ENCODE measurements around the gene DDIT4.
A peak's percentile ranks its signal among the peaks of the same experiment; 100 is the strongest.
"Not testable (repeated sequence)": the region's sequence is repeated elsewhere in the genome, so short reads cannot be mapped to it uniquely, and the experiment has no call there.

The DDIT4 gene

DNA sequence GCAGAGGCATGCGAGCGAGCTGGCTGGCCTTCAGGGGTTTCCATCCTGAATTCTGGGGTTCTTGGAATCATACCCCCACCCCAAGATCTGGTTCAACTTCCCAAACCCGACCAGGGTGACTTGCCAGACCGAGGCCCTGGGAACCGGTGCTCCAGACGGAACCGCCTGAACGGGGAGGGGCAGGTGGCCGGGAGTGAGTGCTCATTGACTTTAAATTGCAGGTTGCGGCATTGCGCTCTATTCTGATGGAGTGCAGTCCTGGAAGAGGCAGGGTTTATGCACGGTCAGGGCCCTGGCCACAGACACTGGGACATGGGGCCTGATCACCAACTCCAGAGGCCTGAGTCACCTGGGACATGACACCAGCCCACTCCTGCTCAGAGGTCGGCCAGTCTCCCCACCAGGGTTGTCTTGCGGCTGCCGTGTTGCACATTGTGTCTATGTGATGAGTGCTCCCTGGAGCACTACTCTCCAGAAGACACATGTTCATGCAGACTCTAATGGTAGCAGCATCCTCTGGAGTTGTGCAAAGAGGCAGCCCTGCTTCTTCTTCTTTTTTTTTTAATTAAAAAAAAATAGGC is 5.8 kb upstream of the DDIT4 start:
- no peak for DNase-seq

DNA sequence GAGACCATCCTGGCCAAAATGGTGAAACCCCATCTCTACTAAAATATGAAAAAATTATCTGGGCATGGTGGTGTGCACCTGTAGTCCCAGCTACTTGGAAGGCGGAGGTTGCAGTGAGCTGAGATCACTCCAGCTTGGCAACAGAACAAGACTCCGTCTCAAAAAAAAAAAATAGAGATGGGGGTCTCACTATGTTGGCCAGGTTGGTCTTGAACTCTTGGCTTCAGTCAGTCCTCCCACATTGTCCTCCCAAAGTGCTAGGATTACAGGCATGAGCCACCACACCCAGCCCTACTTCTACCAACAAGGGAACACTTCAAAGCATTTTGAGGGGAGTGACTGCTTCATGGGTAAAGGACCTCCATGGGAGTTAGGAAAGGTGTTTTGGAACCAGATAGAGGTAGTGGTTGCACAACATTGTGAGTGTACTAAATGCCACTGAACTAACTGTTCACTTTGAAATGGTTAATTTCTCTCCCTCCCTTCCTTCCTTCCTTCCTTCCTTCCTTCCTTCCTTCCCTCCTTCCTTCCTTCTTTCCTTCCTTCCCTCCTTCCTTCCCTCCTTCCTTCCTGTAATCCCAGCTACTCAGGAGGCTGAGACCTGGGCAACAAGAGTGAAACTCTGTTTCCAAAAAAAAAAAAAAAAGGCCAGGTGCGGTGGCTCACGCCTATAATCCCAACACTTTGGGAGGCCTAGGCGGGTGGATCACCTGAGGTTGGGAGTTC is 5.1 kb upstream of the DDIT4 start:
- not testable (repeated sequence) for DNase-seq

DNA sequence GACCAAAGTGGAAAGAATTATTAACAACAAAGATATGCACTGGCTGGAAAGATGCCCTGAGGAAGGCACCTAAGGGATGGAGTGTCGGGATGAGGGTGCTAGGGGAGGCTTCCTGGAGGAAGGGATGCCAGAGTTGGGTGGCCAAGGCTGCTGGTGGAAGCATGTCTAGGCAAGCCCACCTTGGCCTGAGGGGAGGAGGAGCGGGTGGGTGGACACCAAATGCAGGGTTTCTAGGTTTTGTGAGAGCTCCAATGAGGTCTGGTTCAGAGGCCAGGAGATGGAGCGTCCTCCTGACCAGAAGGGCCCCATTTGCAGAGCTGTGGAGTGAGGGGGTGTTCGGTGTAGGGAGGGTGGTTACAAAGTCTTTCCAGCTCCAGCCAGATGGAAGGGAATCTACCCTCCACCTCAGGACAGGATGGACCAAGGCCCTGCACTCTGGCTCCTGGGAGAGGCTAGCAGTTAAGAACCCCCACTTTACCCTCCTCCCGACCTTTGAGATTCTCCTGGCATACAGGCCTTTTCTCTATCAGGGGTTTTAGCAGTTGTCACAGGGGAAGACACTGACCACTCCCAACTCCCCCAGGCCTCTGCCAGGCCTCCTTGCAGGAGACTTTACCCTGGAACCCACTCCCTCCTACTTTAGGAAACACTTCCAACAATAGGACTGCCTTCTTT is 3.0 kb upstream of the DDIT4 start:
- DNase-seq = no peak

DNA sequence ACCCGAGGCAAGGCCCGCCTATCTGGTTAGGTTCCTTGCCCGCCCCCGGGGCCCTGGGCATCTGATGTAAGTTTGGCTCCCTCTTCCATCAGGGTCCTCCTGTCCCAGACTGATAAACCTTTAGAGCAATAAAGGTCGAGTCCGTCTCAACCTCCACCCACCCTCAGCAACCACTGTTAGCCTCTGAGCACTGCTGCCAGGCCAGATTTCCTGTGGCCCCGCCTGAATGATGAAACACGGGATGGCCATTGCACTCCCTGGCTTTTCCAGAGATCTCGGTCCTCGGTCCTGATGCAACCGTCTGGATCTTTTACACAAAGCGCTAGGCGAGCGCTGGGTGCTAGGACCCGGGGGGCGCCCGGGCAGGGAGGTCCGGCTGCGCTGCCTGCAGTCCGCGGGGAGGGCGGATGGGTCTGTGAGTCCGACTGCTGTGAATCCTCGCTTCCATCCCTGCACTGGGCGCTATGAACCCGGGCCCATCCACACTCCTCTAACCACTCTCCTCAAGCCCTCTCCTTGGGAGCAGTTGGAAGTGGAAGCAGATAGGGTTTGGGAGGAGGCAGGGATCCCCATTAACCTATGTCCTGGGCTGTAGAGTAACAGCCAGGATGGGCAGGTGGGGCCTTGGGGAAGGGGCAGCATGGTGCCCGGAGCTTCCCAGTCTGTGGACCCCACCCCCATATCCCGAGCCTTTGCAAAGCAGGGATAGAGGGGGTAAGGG is 875 bp upstream of the DDIT4 start:
- peak; percentile 75 to 80 for DNase-seq

DNA sequence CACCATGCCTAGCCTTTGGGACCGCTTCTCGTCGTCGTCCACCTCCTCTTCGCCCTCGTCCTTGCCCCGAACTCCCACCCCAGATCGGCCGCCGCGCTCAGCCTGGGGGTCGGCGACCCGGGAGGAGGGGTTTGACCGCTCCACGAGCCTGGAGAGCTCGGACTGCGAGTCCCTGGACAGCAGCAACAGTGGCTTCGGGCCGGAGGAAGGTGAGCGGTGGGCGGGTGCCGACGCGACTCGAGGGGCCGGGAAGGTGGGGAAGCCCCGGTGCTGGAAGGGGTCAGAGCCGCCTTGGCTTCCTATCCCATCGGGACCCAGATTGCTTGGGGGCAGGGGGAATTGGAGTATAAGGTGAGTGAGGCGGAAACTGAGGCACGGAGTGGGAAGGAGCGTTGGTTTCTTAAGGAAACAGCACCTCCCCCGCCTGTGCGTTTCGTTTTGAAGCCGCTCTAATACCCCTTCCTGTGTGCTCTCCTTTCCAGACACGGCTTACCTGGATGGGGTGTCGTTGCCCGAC is 547 bp downstream of the DDIT4 start:
- DNase-seq = no peak

DNA sequence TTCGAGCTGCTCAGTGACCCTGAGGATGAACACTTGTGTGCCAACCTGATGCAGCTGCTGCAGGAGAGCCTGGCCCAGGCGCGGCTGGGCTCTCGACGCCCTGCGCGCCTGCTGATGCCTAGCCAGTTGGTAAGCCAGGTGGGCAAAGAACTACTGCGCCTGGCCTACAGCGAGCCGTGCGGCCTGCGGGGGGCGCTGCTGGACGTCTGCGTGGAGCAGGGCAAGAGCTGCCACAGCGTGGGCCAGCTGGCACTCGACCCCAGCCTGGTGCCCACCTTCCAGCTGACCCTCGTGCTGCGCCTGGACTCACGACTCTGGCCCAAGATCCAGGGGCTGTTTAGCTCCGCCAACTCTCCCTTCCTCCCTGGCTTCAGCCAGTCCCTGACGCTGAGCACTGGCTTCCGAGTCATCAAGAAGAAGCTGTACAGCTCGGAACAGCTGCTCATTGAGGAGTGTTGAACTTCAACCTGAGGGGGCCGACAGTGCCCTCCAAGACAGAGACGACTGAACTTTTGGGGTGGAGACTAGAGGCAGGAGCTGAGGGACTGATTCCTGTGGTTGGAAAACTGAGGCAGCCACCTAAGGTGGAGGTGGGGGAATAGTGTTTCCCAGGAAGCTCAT is 1.1 kb downstream of the DDIT4 start:
- no peak for DNase-seq

DNA sequence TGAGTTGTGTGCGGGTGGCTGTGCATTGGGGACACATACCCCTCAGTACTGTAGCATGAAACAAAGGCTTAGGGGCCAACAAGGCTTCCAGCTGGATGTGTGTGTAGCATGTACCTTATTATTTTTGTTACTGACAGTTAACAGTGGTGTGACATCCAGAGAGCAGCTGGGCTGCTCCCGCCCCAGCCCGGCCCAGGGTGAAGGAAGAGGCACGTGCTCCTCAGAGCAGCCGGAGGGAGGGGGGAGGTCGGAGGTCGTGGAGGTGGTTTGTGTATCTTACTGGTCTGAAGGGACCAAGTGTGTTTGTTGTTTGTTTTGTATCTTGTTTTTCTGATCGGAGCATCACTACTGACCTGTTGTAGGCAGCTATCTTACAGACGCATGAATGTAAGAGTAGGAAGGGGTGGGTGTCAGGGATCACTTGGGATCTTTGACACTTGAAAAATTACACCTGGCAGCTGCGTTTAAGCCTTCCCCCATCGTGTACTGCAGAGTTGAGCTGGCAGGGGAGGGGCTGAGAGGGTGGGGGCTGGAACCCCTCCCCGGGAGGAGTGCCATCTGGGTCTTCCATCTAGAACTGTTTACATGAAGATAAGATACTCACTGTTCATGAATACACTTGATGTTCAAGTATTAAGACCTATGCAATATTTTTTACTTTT is 1.8 kb downstream of the DDIT4 start:
- DNase-seq = no peak

DNA sequence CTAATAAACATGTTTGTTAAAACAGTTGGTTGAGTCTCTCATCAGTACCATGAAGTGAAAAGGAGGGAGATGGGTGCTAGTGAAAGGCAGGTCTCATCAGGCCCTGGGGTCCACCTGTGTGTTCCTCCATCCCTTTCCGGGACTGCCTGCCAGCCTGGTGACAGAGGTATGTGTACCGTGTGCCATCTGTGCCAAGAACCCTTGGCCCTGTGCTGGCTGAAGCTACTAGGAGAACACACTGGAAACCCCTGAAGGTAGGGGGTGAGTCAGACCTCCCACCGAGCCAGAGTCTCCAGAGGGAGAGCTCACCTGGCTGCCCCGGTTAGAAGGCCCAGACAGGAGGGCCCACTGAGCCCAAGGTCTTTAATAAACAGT is 2.3 kb downstream of the DDIT4 start:
- DNase-seq = no peak

DNA sequence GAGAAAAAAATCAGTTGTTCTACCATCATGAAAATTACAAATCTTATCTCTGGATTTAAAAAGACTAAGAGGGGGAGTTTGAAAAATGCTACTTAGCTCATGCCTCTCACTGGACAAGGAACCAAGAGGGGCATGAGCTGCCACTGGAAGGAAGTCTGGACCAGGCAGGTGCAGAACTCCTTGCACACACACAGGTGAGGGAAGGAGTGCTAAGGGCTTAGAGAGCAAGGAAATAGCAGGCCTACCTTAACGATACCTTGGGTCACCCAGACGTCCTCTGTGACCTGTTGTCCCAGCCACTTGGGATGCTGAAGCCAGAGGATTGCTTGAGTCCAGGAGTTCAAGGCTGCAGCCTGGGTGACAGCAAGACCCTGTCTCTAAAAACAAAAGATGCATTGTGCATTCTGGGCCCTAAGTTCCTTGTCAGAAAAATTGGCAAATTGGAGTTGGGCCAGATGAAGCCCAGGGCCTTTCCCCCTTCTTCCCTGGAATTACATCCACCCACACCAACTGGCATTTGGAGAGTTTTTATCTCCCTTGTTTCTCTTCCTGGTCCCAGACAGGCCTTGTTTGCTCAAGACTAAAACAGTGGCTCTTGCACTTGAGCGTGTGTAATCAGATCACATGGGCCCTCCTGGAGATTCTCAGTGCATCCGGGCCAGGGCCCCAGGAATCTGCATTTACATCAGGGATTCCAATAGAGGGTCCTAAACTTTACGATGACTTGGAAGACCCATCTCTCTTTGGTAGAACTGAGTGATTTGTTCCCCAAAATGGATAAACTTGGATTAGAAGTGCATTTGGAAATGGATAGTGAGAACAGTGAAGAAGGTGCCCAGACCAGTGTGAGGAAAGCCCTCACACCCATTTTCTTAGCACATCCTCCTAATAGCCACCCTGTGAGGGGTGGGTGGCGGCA is 3.0 kb downstream of the DDIT4 start:
- no peak for DNase-seq

DNA sequence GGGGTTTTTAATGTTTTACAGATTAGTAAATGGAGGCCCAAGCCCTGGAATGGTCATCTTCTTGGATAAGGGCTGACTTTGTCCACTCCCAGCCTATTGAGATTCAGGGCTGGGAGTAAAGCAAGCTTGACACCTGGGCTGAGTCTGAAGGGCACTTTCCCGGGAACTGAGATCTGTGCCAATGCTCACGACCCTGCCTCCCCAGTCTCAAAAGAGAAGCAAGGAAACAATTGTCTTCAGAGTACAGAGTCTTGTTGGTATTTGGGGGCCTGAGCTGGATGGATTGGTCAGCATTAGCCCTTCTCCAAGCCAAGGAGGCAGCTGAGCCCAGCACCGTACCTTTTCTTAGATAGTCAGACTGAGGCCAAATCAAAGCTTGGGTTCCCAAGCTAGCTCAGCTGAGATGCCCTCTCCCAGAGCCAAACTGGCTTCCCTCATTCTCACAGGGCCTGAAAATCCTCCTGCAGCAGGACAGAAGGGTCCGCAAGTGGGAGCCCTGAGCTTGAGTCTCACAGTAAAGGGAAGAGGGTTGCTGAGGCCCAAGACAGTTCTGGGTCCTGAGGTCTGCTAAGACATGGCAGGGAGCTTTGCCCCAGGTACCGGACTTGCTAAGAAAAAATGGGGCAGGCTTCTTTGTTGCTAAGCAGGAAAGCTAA is 3.7 kb downstream of the DDIT4 start:
- no peak for DNase-seq

DNA sequence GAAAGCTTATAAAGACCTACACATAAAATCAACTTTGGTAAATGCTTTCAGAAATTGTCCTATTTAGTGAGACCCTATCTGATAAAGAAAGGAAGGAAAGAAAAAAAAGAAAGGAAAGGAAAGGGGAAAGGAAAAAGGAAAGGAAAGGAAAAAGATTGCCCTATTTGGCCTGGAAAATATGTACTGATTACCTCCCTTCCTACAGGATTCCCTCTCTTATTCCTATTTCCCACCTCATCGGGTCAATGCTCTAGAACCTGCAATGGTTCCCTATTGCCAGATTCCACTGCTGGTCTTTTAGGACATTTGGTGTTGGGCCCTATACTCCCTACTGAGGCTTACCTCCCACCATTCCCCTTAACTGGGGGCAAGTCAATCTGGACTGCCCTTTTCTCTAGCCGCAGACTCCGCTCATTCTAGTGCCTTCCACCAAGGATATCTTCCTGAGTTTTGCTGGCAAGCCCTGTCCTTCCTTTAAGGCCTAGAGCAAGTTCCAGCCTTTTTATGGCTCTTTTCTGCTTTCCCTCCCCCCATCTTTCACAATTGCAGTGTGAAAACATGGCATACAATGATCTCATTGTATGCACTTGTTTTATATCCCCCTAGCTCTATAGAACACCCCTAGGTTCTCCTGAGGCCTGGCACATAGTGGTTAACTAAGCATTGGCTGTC is 4.4 kb downstream of the DDIT4 start:
- DNase-seq = no peak

DNA sequence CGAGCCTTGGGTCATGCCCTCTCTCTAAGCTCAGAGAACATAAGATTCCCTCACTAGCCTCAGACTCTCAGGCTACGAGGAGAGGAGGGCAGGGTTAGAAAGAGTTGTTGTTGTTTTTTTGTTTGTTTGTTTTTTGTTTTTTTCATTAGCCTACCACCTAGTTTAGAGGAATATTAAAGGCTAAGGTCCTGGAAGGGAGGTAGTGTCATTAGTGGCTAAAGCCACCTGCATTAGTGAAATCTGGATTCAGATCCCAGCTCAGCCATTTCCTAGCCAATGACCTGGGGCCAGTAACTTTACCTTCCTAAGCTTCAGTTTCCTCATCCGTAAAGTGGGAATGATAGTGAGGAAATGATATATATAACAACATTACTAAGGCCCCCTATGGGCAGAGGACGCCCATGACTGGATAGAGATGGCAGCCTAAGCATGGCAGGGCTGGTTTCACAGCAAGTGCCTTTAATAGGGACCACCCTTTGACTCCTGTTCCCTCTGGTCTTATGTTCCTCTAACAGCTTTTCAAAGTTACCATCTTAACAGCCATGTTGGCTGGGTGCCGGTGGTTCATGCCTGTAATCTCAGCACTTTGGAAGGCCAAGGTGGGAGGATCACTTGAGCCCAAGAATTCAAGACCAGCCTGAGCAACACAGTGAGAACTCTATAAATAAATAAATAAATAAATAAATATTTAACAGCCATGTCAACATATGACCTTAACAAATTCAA is 5.1 kb downstream of the DDIT4 start:
- DNase-seq = no peak

DNA sequence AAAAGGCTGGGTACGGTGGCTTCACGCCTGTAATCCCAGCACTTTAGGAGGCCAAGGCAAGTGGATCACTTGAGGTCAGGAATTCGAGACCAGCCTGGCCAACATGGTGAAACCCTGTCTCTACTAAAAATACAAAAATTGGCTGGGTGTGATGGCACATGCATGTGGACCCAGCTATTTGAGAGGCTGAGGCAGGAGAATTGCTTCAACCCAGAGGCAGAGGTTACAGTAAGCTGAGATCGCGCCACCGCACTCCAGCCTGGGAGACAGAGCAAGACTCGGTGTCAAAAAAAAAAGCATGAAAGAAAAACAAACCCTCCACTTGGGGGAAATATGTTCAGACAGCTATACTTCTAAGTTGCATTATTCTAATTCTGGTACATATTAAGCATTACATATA is 5.9 kb downstream of the DDIT4 start:
- not testable (repeated sequence) for DNase-seq

DNA sequence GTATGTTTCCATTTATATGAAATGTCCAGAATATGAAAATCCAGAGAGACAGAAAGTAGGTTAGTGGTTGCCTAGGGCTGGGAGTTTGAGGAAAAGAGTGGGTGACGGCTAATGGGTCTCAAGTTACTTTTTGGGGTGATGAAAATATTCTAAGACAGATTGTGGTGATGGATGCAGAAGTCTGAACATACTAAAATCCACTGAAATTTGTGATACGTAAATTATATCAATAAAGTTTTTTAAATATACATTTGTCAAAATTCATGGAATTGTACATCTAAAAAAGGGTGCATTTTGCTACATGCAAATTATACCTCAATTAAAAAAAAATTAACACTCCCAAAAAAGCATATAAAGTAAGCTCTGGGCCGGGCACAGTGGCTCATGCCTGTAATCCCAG is 9.4 kb downstream of the DDIT4 start:
- DNase-seq = no peak

DNA sequence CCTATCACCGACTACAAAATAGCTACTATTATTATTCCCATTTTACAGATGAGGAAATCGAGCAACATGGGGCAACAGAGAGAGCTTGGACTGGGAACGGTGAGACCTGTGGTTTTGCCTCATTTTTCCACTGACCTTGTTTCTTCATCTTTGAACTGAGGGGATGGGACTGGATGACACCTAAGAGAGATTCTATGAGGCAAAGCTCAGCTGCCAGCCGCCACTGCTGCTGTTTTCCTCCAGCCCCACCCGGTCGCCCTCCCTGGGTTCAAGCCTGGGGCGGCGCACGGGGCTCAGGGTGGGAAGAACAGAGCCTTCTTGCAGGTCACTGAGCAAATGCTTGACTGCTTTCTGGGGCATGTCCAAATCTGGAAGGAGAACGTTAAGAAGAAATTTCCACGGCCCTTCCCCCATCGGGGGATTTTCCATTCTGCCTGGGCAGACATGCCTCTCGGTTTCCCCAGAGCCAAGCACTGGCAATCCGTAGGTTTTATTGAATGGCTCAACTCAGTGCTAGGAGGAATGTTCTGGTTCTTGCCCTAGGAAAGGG is 12.3 kb downstream of the DDIT4 start:
- DNase-seq = no peak

DNA sequence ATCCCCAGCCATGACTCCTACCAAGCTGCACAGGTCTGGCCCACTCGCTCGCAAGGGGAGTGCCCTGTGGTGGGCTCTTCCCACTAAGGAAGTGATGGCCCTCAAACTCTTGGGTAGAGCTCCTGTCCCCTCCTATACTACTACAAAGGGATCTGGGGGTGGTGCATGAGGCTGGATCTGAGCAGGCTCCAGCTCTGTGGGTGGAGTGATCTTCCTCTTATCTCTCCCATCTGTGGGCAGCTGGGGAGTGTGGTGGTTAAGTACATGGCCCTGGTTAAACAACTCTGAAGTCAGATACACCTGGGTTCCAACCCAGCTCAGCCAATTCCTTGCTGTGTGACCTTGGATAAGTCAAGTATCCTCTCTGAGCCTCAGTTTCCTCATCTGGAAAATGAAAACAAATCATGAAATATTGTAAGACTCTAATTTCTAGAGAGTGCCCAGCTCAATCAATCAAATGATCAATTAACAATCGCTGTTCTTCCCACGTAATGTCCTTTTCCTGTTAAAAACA is 17.4 kb downstream of the DDIT4 start:
- no peak for DNase-seq

DNA sequence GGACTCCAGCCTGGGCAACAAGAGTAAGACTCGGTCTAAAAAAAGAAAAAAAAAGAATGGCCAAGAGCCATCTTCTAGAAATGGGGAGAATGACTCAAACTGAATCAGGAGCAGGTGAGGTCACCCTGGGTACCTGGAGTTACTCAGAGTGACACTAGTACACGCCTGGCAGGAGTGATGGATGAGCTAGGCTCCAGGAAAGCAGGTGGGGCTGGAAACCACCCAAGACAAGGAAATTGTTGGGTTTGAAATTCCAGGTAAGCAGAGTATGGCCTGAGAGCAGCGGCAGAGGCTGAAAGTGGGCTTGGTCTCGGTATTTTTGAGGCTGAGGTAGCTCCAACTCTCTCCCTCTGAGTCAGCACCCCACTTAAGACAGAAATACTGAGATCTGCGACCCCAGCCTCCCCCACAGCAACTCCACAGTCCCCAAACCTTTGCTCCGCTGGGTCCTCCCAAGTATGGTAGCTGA is 18.5 kb downstream of the DDIT4 start:
- no peak for DNase-seq

DNA sequence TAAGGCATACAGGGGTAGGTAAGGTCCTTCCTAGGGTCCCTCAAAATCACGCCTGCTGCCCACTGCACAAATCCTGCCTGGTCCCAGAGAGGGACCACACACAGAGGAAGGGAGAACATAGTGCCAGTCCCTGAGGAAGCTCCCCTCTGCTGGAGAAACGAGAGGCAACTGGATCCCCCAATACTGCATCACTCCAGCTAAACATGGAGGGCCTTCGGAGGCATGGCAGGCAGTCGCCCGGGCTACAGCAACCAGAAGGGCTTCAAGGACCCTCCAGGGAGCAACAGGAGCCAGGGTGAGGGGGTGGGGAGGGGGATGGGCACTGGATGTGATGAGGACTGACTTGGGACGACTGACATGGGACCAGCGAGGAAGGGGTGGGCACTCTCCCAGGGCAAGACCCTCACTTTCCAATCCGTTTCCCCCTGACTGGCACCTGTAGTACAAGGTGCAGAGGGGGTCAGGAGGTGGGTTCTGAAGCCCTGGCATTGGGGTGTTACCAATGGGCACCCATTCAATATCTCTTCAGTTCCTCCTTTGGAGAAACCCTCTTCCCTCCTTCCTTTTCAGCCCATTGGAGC is 21.7 kb downstream of the DDIT4 start:
- DNase-seq = no peak

Measured in SHP77 (cell line).